ENCODE data around the gene AKT3. TPM values are rescaled to one million over a fixed set of nuclear protein-coding genes. Genes with fewer than 3 reads are reported as not detected.

AKT3 gene
- total RNA-seq, 1 donor from 2014 or later = 29.9 TPM

DNA sequence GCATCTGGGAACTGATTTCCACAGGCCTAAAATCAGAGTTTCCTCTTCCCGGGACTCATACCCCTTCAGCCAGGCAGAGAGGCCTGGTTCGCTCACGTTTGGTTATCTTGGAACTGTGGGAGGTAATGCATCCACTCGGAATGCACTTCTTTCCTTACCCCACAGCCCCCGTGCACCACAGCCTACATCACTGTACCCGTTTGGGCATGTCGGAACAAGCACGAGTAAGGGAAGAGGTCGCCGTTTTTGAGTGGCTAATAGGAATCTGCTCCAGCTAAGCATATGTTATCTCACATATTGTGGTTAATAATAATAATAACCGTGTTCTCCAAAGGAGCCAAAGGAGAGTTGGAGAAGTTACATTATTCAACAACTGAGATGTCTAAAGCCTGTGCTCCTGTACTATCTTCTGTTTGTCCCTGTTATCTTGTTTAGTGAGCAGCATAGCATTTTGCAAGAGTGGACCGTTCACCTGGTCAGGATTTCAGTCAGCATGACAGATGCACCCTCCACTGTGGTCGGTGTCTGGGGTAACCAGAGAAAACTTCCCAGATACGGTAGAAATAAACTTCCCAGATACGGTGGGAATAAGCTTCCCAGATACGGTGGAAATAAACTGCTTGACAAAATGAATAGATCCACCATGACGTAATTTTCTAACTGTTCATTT lies 395.6 kb downstream of the AKT3 start:
- Mint-ChIP-seq H3K4me1 (ENCODE audit: unreplicated experiment) (no peaks in the 10 kb centered on the region), H3K27ac (no peak overlapping the region), H3K27me3 (no peaks in the 10 kb centered on the region), H3K36me3 (peaks cover 5% of the 10 kb centered on the region), H3K9me3 (no peaks in the 10 kb centered on the region), H3K4me3 (no peak overlapping the region)
- DNase-seq (ENCODE audit: extremely low spot score, unreplicated experiment) = no peak
- TF ChIP-seq, protein P1, sequence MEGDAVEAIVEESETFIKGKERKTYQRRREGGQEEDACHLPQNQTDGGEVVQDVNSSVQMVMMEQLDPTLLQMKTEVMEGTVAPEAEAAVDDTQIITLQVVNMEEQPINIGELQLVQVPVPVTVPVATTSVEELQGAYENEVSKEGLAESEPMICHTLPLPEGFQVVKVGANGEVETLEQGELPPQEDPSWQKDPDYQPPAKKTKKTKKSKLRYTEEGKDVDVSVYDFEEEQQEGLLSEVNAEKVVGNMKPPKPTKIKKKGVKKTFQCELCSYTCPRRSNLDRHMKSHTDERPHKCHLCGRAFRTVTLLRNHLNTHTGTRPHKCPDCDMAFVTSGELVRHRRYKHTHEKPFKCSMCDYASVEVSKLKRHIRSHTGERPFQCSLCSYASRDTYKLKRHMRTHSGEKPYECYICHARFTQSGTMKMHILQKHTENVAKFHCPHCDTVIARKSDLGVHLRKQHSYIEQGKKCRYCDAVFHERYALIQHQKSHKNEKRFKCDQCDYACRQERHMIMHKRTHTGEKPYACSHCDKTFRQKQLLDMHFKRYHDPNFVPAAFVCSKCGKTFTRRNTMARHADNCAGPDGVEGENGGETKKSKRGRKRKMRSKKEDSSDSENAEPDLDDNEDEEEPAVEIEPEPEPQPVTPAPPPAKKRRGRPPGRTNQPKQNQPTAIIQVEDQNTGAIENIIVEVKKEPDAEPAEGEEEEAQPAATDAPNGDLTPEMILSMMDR (conservative IDR thresholded peaks at IDR 0.05) = no peak

DNA sequence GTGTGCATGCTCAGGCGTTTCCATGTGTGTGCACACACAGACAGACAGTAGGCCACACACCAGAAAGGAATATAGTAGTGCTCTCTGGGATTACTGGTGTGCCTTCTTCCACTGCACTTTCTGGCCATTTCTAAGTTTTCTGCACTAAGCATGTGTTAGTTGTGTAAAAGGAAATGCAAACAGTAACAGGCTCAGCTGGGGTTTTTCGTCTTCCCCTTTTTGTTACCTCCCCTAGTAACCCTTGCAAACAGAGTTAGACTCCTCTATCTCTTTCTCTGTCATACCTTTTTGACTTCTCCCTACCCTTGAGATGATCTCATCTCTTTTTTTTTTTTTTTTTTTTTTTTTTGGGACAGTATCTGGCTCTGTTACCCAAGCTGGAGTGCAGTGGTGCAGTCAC lies 398.0 kb downstream of the AKT3 start:
- H3K27ac Mint-ChIP-seq = no peak overlapping the region
- peaks cover 8% of the 10 kb centered on the region for H3K4me1 Mint-ChIP-seq (ENCODE audit: unreplicated experiment)
- peaks cover 5% of the 10 kb centered on the region for H3K36me3 Mint-ChIP-seq
- no peaks in the 10 kb centered on the region for H3K9me3 Mint-ChIP-seq
- DNase-seq (ENCODE audit: extremely low spot score, unreplicated experiment) = no peak
- TF ChIP-seq, protein P1 (conservative IDR thresholded peaks at IDR 0.05) = no peak
- H3K4me3 Mint-ChIP-seq = no peak overlapping the region
- no peaks in the 10 kb centered on the region for H3K27me3 Mint-ChIP-seq

DNA sequence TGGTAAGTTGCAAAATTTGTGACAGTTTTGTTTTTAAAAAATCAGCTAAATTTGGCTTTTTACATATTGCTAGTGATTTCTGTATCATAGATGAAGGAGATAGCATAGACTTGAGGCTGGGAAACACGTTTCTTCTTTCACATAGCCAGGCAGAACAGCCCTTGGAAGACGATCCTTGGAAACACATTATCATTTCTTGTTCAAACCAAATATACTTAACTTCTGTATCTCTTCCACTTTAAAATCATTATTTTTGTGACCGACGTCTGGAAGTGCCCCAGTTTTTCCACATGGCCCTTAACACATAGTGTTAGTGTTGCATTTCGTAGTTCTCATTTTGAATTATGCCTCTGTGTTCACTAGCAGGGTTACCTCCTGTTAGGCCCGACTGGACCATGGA lies 400.7 kb downstream of the AKT3 start:
- Mint-ChIP-seq H3K27me3 (no peaks in the 10 kb centered on the region), H3K4me1 (ENCODE audit: unreplicated experiment) (peaks cover 8% of the 10 kb centered on the region), H3K27ac (no peak overlapping the region), H3K9me3 (no peaks in the 10 kb centered on the region), H3K36me3 (peaks cover 5% of the 10 kb centered on the region), H3K4me3 (no peak overlapping the region)
- no peak for DNase-seq (ENCODE audit: extremely low spot score, unreplicated experiment)
- TF ChIP-seq, protein P1 (conservative IDR thresholded peaks at IDR 0.05) = no peak

DNA sequence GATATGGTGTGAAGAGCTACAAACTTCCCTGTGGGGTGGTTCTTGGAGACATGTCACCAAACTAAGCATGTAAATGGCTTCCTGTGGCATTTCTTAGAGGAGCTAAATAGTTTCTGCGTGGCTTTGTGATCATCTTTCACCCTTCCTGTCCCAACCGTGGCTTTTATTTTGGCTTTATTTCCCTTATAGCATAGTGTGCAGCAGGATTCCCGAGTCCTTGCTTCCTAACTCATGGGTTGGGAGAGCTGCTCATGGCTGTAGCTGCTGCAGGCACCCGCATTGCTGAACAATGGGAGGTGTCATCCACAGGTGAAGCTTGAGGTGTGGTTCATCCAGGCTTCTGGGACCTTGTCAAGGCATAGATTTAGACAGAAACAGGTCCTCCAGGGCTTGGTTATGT lies 402.2 kb downstream of the AKT3 start:
- no peaks in the 10 kb centered on the region for H3K9me3 Mint-ChIP-seq
- peaks cover 8% of the 10 kb centered on the region for H3K4me1 Mint-ChIP-seq (ENCODE audit: unreplicated experiment)
- TF ChIP-seq, protein P1 (conservative IDR thresholded peaks at IDR 0.05) = no peak
- no peak overlapping the region for H3K4me3 Mint-ChIP-seq
- DNase-seq (ENCODE audit: extremely low spot score, unreplicated experiment) = no peak
- H3K27ac Mint-ChIP-seq = no peak overlapping the region
- H3K36me3 Mint-ChIP-seq = peaks cover 5% of the 10 kb centered on the region
- H3K27me3 Mint-ChIP-seq = no peaks in the 10 kb centered on the region

DNA sequence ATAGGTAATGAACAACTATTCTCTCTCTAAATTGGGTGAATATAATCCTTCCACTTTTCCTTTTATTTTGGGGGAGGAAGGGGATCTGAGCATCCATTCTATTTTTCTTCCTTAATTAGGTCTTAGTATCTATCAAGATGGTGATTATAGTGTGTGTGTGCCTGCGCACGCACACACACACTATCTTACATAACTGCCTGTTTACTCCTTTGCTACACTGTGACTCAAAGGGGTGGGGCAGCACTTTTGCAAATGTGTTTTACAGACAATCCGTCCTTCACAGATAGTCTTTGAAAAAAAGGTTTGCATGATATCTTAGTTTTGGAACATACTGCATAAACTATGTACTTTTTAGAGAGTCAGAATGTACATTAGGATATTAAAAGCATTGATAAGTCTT lies 402.7 kb downstream of the AKT3 start:
- DNase-seq (ENCODE audit: extremely low spot score, unreplicated experiment) = no peak
- H3K36me3 Mint-ChIP-seq = peaks cover 5% of the 10 kb centered on the region
- no peak overlapping the region for H3K4me3 Mint-ChIP-seq
- TF ChIP-seq, protein P1 (conservative IDR thresholded peaks at IDR 0.05) = no peak
- no peaks in the 10 kb centered on the region for H3K27me3 Mint-ChIP-seq
- no peaks in the 10 kb centered on the region for H3K9me3 Mint-ChIP-seq
- H3K27ac Mint-ChIP-seq = no peak overlapping the region
- peaks cover 8% of the 10 kb centered on the region for H3K4me1 Mint-ChIP-seq (ENCODE audit: unreplicated experiment)

All from type B pancreatic cell (in vitro differentiated cells).